ENCODE data around the gene IRF7. TPM values are rescaled to one million over a fixed set of nuclear protein-coding genes. Genes with fewer than 3 reads are reported as not detected.

Gene IRF7
- total RNA-seq, 1 experiment from 2014 or later, result 8.8 TPM

DNA sequence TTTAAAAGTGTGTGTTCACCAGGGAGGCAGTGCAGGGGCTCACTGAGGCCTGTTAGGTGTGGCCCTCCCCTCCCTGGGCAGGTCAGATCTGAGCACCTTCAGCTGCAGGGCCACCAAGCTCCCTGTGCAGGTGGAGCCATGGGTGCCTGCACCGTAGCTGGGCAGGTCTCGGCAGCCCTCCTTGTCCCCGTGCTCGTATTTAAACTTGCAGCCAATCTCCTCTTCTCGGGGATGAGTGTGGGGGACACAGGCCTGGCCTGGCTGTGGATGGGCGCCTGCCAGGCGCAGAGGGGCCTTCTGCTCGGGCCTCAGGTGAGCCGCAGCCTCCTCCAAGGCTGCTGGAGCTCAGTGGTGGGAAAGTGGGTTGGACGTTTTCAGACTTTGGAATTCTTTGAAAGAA is 20.4 kb downstream of the IRF7 start:
- no TSS peak for BruUV-seq (replicated peaks)
- TF ChIP-seq EZH2 (IDR thresholded peaks at IDR 0.05; ENCODE audit: borderline replicate concordance, low read depth, low read length, poor library complexity, severe bottlenecking), result no peak
- TF ChIP-seq, protein P1, sequence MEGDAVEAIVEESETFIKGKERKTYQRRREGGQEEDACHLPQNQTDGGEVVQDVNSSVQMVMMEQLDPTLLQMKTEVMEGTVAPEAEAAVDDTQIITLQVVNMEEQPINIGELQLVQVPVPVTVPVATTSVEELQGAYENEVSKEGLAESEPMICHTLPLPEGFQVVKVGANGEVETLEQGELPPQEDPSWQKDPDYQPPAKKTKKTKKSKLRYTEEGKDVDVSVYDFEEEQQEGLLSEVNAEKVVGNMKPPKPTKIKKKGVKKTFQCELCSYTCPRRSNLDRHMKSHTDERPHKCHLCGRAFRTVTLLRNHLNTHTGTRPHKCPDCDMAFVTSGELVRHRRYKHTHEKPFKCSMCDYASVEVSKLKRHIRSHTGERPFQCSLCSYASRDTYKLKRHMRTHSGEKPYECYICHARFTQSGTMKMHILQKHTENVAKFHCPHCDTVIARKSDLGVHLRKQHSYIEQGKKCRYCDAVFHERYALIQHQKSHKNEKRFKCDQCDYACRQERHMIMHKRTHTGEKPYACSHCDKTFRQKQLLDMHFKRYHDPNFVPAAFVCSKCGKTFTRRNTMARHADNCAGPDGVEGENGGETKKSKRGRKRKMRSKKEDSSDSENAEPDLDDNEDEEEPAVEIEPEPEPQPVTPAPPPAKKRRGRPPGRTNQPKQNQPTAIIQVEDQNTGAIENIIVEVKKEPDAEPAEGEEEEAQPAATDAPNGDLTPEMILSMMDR (conservative IDR thresholded peaks at IDR 0.05; ENCODE audit: low read depth, low read length), result no peak
- H3K27ac ChIP-seq (ENCODE audit: low read depth, low read length, poor library complexity, severe bottlenecking), result no peak overlapping the region
- no peaks in the 10 kb centered on the region for H3K27me3 ChIP-seq (replicated peaks; ENCODE audit: insufficient read depth, low read depth, low read length, poor library complexity)
- intact Hi-C loops (cut with micrococcal nuclease; ENCODE audit: unreplicated experiment), result no loop called here
- DNase-seq (ENCODE audit: low spot score), result no peak
- H3K9me3 ChIP-seq (ENCODE audit: low read depth, low read length, poor library complexity, severe bottlenecking), result no peaks in the 10 kb centered on the region
- peaks cover 53% of the 10 kb centered on the region for H3K36me3 ChIP-seq (ENCODE audit: insufficient read depth, low read length, poor library complexity, severe bottlenecking)
- H3K4me1 ChIP-seq (ENCODE audit: insufficient read depth, low read length, poor library complexity, severe bottlenecking), result no peaks in the 10 kb centered on the region
- POLR2A ChIA-PET (ENCODE audit: low non-redundant PET), result interaction anchor here (0.6 kb wide), 1 partner anchor 13 kb away, joined by 3 read pairs; no protein-coding TSS in a partner anchor
- CTCF ChIA-PET, result no interaction called here
- H3K4me3 ChIP-seq (ENCODE audit: low read depth, low read length, poor library complexity, severe bottlenecking), result no peak overlapping the region

DNA sequence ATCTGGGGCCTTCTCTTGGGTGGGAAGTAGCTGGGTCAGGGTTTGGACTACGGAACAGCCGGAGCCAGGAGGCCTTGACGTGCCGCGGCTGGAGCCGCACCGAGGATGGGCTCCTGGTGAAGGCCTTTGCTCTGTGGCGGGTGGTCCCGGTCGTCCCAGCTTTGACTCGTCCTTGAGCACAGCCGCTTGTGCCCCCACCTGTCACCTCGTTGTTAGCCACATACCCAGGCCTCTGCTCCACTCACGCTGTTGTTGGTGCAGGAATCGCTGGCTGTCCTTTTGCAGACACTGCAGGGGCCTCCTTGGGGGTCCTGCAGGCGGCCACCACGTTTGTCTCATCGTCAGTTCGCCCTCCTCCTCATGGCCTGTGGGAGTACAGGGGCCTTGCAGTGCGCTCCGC is 22.4 kb downstream of the IRF7 start:
- no peak for DNase-seq (ENCODE audit: low spot score)
- intact Hi-C loops (cut with micrococcal nuclease; ENCODE audit: unreplicated experiment), result no loop called here
- CTCF ChIA-PET, result no interaction called here
- no TSS peak for BruUV-seq (replicated peaks)
- H3K27me3 ChIP-seq (replicated peaks; ENCODE audit: insufficient read depth, low read depth, low read length, poor library complexity), result no peaks in the 10 kb centered on the region
- no peak overlapping the region for H3K27ac ChIP-seq (ENCODE audit: low read depth, low read length, poor library complexity, severe bottlenecking)
- H3K4me1 ChIP-seq (ENCODE audit: insufficient read depth, low read length, poor library complexity, severe bottlenecking), result no peaks in the 10 kb centered on the region
- H3K9me3 ChIP-seq (ENCODE audit: low read depth, low read length, poor library complexity, severe bottlenecking), result no peaks in the 10 kb centered on the region
- POLR2A ChIA-PET (ENCODE audit: low non-redundant PET), result no interaction called here
- H3K4me3 ChIP-seq (ENCODE audit: low read depth, low read length, poor library complexity, severe bottlenecking), result no peak overlapping the region
- peaks cover 53% of the 10 kb centered on the region for H3K36me3 ChIP-seq (ENCODE audit: insufficient read depth, low read length, poor library complexity, severe bottlenecking)
- no peak for TF ChIP-seq EZH2 (IDR thresholded peaks at IDR 0.05; ENCODE audit: borderline replicate concordance, low read depth, low read length, poor library complexity, severe bottlenecking)
- TF ChIP-seq, protein P1 (conservative IDR thresholded peaks at IDR 0.05; ENCODE audit: low read depth, low read length), result no peak

DNA sequence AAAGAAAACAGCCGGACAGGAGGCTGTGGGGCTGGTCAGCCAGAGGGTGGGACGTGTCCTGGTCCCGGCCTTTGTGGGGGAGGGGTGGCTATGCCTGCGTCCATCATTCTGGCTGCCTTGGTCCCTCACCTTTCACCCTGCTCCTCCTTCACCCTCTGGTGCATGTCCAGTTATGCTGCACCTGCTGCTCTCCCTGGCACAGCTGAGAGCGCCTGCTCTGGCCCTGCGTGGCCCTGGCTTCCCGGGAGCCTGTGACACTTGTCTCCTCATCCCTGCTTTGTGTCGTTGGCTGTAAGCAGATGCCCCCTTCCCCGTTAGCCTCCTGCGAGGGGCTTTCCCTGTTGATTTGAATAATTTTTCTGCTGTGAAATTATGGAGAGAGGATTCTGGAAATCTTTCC is 22.8 kb downstream of the IRF7 start:
- H3K36me3 ChIP-seq (ENCODE audit: insufficient read depth, low read length, poor library complexity, severe bottlenecking), result peaks cover 55% of the 10 kb centered on the region
- no peak for DNase-seq (ENCODE audit: low spot score)
- ChIA-PET POLR2A (ENCODE audit: low non-redundant PET) (no interaction called here), CTCF (no interaction called here)
- H3K4me3 ChIP-seq (ENCODE audit: low read depth, low read length, poor library complexity, severe bottlenecking), result no peak overlapping the region
- BruUV-seq (replicated peaks), result no TSS peak
- intact Hi-C loops (cut with micrococcal nuclease; ENCODE audit: unreplicated experiment), result no loop called here
- H3K27me3 ChIP-seq (replicated peaks; ENCODE audit: insufficient read depth, low read depth, low read length, poor library complexity), result no peaks in the 10 kb centered on the region
- H3K9me3 ChIP-seq (ENCODE audit: low read depth, low read length, poor library complexity, severe bottlenecking), result no peaks in the 10 kb centered on the region
- TF ChIP-seq EZH2 (IDR thresholded peaks at IDR 0.05; ENCODE audit: borderline replicate concordance, low read depth, low read length, poor library complexity, severe bottlenecking), result no peak
- TF ChIP-seq, protein P1 (conservative IDR thresholded peaks at IDR 0.05; ENCODE audit: low read depth, low read length), result no peak
- H3K4me1 ChIP-seq (ENCODE audit: insufficient read depth, low read length, poor library complexity, severe bottlenecking), result no peaks in the 10 kb centered on the region
- no peak overlapping the region for H3K27ac ChIP-seq (ENCODE audit: low read depth, low read length, poor library complexity, severe bottlenecking)

Measured in A673 (cell line).